Liver (tissue), 9 donors: ENCODE results near the gene ZNF138. TPM values are rescaled to one million over a fixed set of nuclear protein-coding genes. Genes with fewer than 3 reads are reported as not detected.

Source experiments
- DNase-seq: peaks from one replicate; pipeline ENCODE4 v3.0.0-alpha.2; 2017; ENCODE audit warnings: low spot score
- H3K27ac ChIP-seq, 2 donors: one replicate each; pipeline ENCODE4 v1.7.0; 2013; ENCODE audit warnings: inconsistent platforms in 2 of 2, low read length in 2 of 2, control low read depth in 1 of 2, low read depth in 1 of 2, mild to moderate bottlenecking in 1 of 2
- H3K27me3 ChIP-seq, 4 donors: one replicate each; pipeline versions ENCODE4 v1.6.1 to v1.7.0; 2013; ENCODE audit warnings: low read length in 3 of 4, inconsistent platforms in 1 of 4, mild to moderate bottlenecking in 1 of 4, moderate library complexity in 1 of 4; ENCODE audit not compliant: control insufficient read depth in 4 of 4, insufficient read depth in 4 of 4
- H3K36me3 ChIP-seq, 4 donors: one replicate each; pipeline versions ENCODE4 v1.6.1 to v1.7.0; 2013; ENCODE audit warnings: low read length in 3 of 4, mild to moderate bottlenecking in 3 of 4, low read depth in 1 of 4, moderate library complexity in 1 of 4; ENCODE audit not compliant: control insufficient read depth in 4 of 4, insufficient read depth in 3 of 4
- H3K4me1 ChIP-seq, 4 donors: one replicate each; pipeline versions ENCODE4 v1.6.1 to v1.7.0; 2013; ENCODE audit warnings: low read length in 3 of 4, mild to moderate bottlenecking in 3 of 4, moderate library complexity in 1 of 4; ENCODE audit not compliant: control insufficient read depth in 4 of 4, insufficient read depth in 4 of 4
- H3K4me3 ChIP-seq, 3 donors: one replicate each; pipeline versions ENCODE4 v1.6.1 to v1.7.0; 2013; ENCODE audit warnings: low read length in 3 of 3, control low read depth in 1 of 3, low read depth in 1 of 3, mild to moderate bottlenecking in 1 of 3
- H3K9ac ChIP-seq, 2 donors: one replicate each; pipeline ENCODE4 v1.7.0; 2013; ENCODE audit warnings: low read length in 2 of 2, mild to moderate bottlenecking in 2 of 2, moderate library complexity in 2 of 2, control low read depth in 1 of 2, low read depth in 1 of 2
- H3K9me3 ChIP-seq, 4 donors: one replicate each; pipeline versions ENCODE4 v1.6.1 to v1.7.0; 2013; ENCODE audit warnings: low read length in 3 of 4; ENCODE audit not compliant: control insufficient read depth in 4 of 4
- ATF3 ChIP-seq: IDR thresholded peaks from 2 replicates; pipeline ENCODE4 v1.6.1; 2016; ENCODE audit warnings: antibody characterized with exemption
- EGR1 ChIP-seq, 2 donors: IDR thresholded peaks; 2 replicates each; pipeline ENCODE4 v1.6.1; 2016 to 2018; ENCODE audit warnings: antibody characterized with exemption in 2 of 2, low read depth in 2 of 2
- FOXA1 ChIP-seq: IDR thresholded peaks from 2 replicates; pipeline ENCODE4 v1.6.1; 2016; ENCODE audit warnings: antibody characterized with exemption
- FOXA2 ChIP-seq: IDR thresholded peaks from 2 replicates; pipeline ENCODE4 v1.6.1; 2016; ENCODE audit warnings: antibody characterized with exemption
- GABPA ChIP-seq, 2 donors: IDR thresholded peaks in 1 of 2; conservative IDR thresholded peaks in 1 of 2; 2 replicates each; pipeline ENCODE4 v1.6.1; 2016; ENCODE audit warnings: antibody characterized with exemption in 2 of 2, mild to moderate bottlenecking in 1 of 2, moderate library complexity in 1 of 2
- HNF4A ChIP-seq, 2 donors: conservative IDR thresholded peaks; 2 replicates each; pipeline ENCODE4 v1.6.1; 2016; ENCODE audit warnings: antibody characterized with exemption in 2 of 2, mild to moderate bottlenecking in 2 of 2
- HNF4G ChIP-seq: IDR thresholded peaks from 2 replicates; pipeline ENCODE4 v1.6.1; 2016; ENCODE audit warnings: antibody characterized with exemption
- JUND ChIP-seq, 2 donors: IDR thresholded peaks; 2 replicates each; pipeline ENCODE4 v1.6.1; 2016; ENCODE audit warnings: antibody characterized with exemption in 2 of 2
- MAX ChIP-seq: IDR thresholded peaks from 2 replicates; pipeline ENCODE4 v1.6.1; 2016; ENCODE audit warnings: antibody characterized with exemption
- NR2F2 ChIP-seq: IDR thresholded peaks from 2 replicates; pipeline ENCODE4 v1.6.1; 2016; ENCODE audit warnings: antibody characterized with exemption
- RAD21 ChIP-seq, 2 donors: IDR thresholded peaks; 2 replicates each; pipeline ENCODE4 v1.6.1; 2016; ENCODE audit warnings: antibody characterized with exemption in 2 of 2, mild to moderate bottlenecking in 2 of 2
- RXRA ChIP-seq, 2 donors: IDR thresholded peaks; 2 replicates each; pipeline ENCODE4 v1.6.1; 2017 to 2018; ENCODE audit warnings: antibody characterized with exemption in 2 of 2, mild to moderate bottlenecking in 1 of 2
- SP1 ChIP-seq: IDR thresholded peaks from 2 replicates; pipeline ENCODE4 v1.6.1; 2018; ENCODE audit warnings: antibody characterized with exemption, mild to moderate bottlenecking
- TAF1 ChIP-seq: conservative IDR thresholded peaks from 2 replicates; pipeline ENCODE4 v1.6.1; 2016; ENCODE audit warnings: antibody characterized with exemption, mild to moderate bottlenecking
- YY1 ChIP-seq: IDR thresholded peaks from 2 replicates; pipeline ENCODE4 v1.6.1; 2016; ENCODE audit warnings: antibody characterized with exemption, mild to moderate bottlenecking
- WGBS: extraction: QIAGEN DNeasy Blood & Tissue Kit; methylation state at CpG from one replicate; pipeline ENCODE4 v1.1.7; 2013; 5-methylcytosine and 5-hydroxymethylcytosine counted together
- polyA plus RNA-seq, 2 donors: library from polyadenylated mRNA; stranded (reverse) in 1 of 2; unstranded in 1 of 2; fragments of 200-250 nt in 1 of 2; fragments of >200 nt in 1 of 2; fragmentation: Nextera tagmentation in 1 of 2; extraction: Ambion mirVana in 1 of 2; gene quantifications; one replicate each; pipeline versions ENCODE4 v1.2.1 to v1.2.3, GENCODE V29; 2013 to 2015
- total RNA-seq, 2 donors: library from RNA; depleted of rRNA; stranded (reverse); fragments of >200 nt; gene quantifications; one replicate each; pipeline ENCODE4 v1.2.3, GENCODE V29; 2014
- TF ChIP-seq, protein P1 (sequence below): fragments of 150-350 bp; IDR thresholded peaks from 2 replicates; pipeline ENCODE4 v1.5.1; 2017; ENCODE audit warnings: improper control_type of control experiment, low read depth, low read length; ENCODE audit not compliant: missing input control
- TF ChIP-seq, protein P2 (sequence below): IDR thresholded peaks from 2 replicates; pipeline ENCODE4 v1.6.1; 2016; ENCODE audit warnings: antibody characterized with exemption, mild to moderate bottlenecking
- TF ChIP-seq, protein P3 (sequence below): IDR thresholded peaks from 2 replicates; pipeline ENCODE4 v1.6.1; 2016; ENCODE audit warnings: antibody characterized with exemption
- donor health status: healthy.
- donor health status: healthy.
- donor health status: healthy.
- donor health status: healthy.
- donor health status: healthy.

The ZNF138 gene
- total and polyA plus RNA-seq, 4 donors: 1.4 to 4.5 (median 3.7) TPM

- no peak overlapping the region for H3K27ac ChIP-seq
- TF ChIP-seq MAX (no peak), HNF4G (no peak), RXRA (IDR thresholded peaks at IDR 0.05) (no peak), ATF3 (no peak), JUND (IDR thresholded peaks at IDR 0.05) (no peak), FOXA2 (no peak), RAD21 (IDR thresholded peaks at IDR 0.05) (no peak), SP1 (no peak), TAF1 (no peak), NR2F2 (no peak), HNF4A (conservative IDR thresholded peaks at IDR 0.05) (no peak), YY1 (no peak)
- TF ChIP-seq, protein P1, sequence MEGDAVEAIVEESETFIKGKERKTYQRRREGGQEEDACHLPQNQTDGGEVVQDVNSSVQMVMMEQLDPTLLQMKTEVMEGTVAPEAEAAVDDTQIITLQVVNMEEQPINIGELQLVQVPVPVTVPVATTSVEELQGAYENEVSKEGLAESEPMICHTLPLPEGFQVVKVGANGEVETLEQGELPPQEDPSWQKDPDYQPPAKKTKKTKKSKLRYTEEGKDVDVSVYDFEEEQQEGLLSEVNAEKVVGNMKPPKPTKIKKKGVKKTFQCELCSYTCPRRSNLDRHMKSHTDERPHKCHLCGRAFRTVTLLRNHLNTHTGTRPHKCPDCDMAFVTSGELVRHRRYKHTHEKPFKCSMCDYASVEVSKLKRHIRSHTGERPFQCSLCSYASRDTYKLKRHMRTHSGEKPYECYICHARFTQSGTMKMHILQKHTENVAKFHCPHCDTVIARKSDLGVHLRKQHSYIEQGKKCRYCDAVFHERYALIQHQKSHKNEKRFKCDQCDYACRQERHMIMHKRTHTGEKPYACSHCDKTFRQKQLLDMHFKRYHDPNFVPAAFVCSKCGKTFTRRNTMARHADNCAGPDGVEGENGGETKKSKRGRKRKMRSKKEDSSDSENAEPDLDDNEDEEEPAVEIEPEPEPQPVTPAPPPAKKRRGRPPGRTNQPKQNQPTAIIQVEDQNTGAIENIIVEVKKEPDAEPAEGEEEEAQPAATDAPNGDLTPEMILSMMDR: no peak
- TF ChIP-seq, protein P2, sequence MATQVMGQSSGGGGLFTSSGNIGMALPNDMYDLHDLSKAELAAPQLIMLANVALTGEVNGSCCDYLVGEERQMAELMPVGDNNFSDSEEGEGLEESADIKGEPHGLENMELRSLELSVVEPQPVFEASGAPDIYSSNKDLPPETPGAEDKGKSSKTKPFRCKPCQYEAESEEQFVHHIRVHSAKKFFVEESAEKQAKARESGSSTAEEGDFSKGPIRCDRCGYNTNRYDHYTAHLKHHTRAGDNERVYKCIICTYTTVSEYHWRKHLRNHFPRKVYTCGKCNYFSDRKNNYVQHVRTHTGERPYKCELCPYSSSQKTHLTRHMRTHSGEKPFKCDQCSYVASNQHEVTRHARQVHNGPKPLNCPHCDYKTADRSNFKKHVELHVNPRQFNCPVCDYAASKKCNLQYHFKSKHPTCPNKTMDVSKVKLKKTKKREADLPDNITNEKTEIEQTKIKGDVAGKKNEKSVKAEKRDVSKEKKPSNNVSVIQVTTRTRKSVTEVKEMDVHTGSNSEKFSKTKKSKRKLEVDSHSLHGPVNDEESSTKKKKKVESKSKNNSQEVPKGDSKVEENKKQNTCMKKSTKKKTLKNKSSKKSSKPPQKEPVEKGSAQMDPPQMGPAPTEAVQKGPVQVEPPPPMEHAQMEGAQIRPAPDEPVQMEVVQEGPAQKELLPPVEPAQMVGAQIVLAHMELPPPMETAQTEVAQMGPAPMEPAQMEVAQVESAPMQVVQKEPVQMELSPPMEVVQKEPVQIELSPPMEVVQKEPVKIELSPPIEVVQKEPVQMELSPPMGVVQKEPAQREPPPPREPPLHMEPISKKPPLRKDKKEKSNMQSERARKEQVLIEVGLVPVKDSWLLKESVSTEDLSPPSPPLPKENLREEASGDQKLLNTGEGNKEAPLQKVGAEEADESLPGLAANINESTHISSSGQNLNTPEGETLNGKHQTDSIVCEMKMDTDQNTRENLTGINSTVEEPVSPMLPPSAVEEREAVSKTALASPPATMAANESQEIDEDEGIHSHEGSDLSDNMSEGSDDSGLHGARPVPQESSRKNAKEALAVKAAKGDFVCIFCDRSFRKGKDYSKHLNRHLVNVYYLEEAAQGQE: no peak
- TF ChIP-seq, protein P3, sequence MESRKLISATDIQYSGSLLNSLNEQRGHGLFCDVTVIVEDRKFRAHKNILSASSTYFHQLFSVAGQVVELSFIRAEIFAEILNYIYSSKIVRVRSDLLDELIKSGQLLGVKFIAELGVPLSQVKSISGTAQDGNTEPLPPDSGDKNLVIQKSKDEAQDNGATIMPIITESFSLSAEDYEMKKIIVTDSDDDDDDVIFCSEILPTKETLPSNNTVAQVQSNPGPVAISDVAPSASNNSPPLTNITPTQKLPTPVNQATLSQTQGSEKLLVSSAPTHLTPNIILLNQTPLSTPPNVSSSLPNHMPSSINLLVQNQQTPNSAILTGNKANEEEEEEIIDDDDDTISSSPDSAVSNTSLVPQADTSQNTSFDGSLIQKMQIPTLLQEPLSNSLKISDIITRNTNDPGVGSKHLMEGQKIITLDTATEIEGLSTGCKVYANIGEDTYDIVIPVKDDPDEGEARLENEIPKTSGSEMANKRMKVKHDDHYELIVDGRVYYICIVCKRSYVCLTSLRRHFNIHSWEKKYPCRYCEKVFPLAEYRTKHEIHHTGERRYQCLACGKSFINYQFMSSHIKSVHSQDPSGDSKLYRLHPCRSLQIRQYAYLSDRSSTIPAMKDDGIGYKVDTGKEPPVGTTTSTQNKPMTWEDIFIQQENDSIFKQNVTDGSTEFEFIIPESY: no peak
- H3K9ac ChIP-seq: no peak overlapping the region
- peaks cover 0 to 2% (median 0%) of the 10 kb centered on the region in 4 donors for H3K27me3 ChIP-seq
- no peaks in the 10 kb centered on the region for H3K4me1 ChIP-seq
- 74% methylated on average over 5 of the region's 5 CpGs for WGBS
- DNase-seq: no peak
- H3K36me3 ChIP-seq: no peaks in the 10 kb centered on the region
- H3K9me3 ChIP-seq: peaks cover 6 to 16% (median 11%) of the 10 kb centered on the region in 4 donors
- H3K4me3 ChIP-seq: no peak overlapping the region
Measured at GRCh38 chr7:64878684-64879083, 84.5 kb downstream of the ZNF138 start.

GRCh38 chr7:64879086-64879730 is 85.0 kb downstream of the ZNF138 start:
- peak; percentile 17 for DNase-seq
- Histone ChIP-seq H3K27ac (no peak overlapping the region), H3K9me3 (peaks cover 6 to 18% (median 14%) of the 10 kb centered on the region in 4 donors), H3K27me3 (peaks cover 0 to 2% (median 0%) of the 10 kb centered on the region in 4 donors), H3K4me3 (no peak overlapping the region), H3K4me1 (no peaks in the 10 kb centered on the region), H3K36me3 (no peaks in the 10 kb centered on the region), H3K9ac (no peak overlapping the region)
- TF ChIP-seq MAX (no peak), HNF4A (conservative IDR thresholded peaks at IDR 0.05) (no peak), TAF1 (no peak), RAD21 (IDR thresholded peaks at IDR 0.05) (no peak), FOXA2 (no peak), SP1 (no peak), JUND (IDR thresholded peaks at IDR 0.05) (no peak), GABPA (IDR thresholded peaks at IDR 0.05 in 1 of 2, conservative IDR thresholded peaks at IDR 0.05 in 1 of 2) (no peak), RXRA (IDR thresholded peaks at IDR 0.05) (no peak), ATF3 (no peak), EGR1 (IDR thresholded peaks at IDR 0.05; ENCODE audit: low read depth in 2 of 2) (no peak), FOXA1 (no peak), HNF4G (no peak)
- 70% methylated on average over 9 of the region's 9 CpGs for WGBS
